ENCODE data around the gene SLC8A3. TPM values are rescaled to one million over a fixed set of nuclear protein-coding genes. Genes with fewer than 3 reads are reported as not detected.

The SLC8A3 gene
- total and polyA plus RNA-seq, 9 of the 15 experiments (the other 6 are each of a cell fraction or from before 2014, with no cell fraction given) = not detected

- TF ChIP-seq MYBL2 (IDR thresholded peaks at IDR 0.05; ENCODE audit: low read depth) = no peak
- TF ChIP-seq MYBL2 (CRISPR knock-in tag; IDR thresholded peaks at IDR 0.05; ENCODE audit: borderline replicate concordance) = no peak
- no peak for TF ChIP-seq CHD2 (IDR thresholded peaks at IDR 0.05; ENCODE audit: low read depth, low read length)
- TF ChIP-seq NFE2 (IDR thresholded peaks at IDR 0.05; ENCODE audit: low read depth) = peak; percentile 66
- no peak for TF ChIP-seq KDM5B (IDR thresholded peaks at IDR 0.05; ENCODE audit: insufficient replicate concordance, low read depth, low read length)
- TF ChIP-seq PATZ1 (CRISPR knock-in tag; IDR thresholded peaks at IDR 0.05; ENCODE audit: borderline replicate concordance) = no peak
- TF ChIP-seq ZNF398 (CRISPR knock-in tag; IDR thresholded peaks at IDR 0.05) = no peak
- TF ChIP-seq CEBPG (CRISPR knock-in tag; IDR thresholded peaks at IDR 0.05) = no peak
- no peak for TF ChIP-seq CEBPG (tag; conservative IDR thresholded peaks at IDR 0.05 in 1 of 2, IDR thresholded peaks at IDR 0.05 in 1 of 2)
- peak; percentile 60 for TF ChIP-seq C11orf30 (IDR thresholded peaks at IDR 0.05; ENCODE audit: low read depth)
- TF ChIP-seq ZBTB2 (IDR thresholded peaks at IDR 0.05) = no peak
- no peak for TF ChIP-seq HMG20B (CRISPR knock-in tag; IDR thresholded peaks at IDR 0.05)
- TF ChIP-seq ZBTB11 (CRISPR knock-in tag; IDR thresholded peaks at IDR 0.05) = peak in 1 of 3 experiments; percentile 78; a peak in 2 of 6 replicates
- no peak for TF ChIP-seq GMEB1 (CRISPR knock-in tag; IDR thresholded peaks at IDR 0.05)
- no peak for TF ChIP-seq HIVEP1 (CRISPR knock-in tag; IDR thresholded peaks at IDR 0.05)
- TF ChIP-seq ZFX (CRISPR knock-in tag; IDR thresholded peaks at IDR 0.05) = peak; percentile 54; the same call in 1 of the 2 replicates
These were observed 49.0 kb upstream of the SLC8A3 start (continued) for GRCh38 chr14:70237710-70238109.
